Non-pigmented ciliary epithelial cell (primary cell): ENCODE data around the gene KRT73.

Experiments
- DNase-seq: peaks from one replicate; pipeline ENCODE4 v3.0.0-alpha.2; 2010; ENCODE audit warnings: low read depth

KRT73 gene

GRCh38 chr12:52645982-52646381, 27.6 kb upstream of the KRT73 start:
- DNase-seq = no peak

DNA sequence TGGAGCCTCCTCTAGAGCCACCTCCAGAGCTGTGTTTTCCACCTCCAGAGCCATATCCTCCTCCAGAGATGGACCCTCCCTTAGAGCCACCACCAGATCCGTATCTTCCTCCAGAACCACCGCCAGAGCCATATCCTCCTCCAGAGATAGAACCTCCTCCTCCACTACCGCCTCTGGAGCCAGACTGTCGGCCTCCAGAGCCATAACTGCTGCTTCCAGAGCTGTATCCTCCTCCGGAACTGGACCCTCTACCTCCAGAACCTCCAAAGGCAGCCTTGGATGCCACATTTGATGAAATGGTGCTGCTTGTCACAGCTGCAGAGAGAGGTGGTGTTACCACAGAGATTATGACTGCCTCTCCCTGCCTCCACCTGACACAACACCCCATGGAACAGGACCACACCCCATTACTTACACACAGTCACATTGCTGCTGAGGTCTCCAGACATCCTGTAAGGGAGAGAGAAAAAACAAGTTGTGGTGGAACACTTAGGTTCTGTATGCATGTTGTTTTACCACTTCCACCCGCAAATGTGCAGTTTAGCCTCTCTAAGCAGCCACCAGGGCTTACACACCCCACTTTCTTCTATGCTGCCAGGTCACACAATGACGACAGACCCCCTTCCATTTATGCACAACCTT, 26.9 kb upstream of the KRT73 start:
- DNase-seq = no peak

- no peak for DNase-seq
Observed at GRCh38 chr12:52644078-52644415, 25.7 kb upstream of the KRT73 start.

DNA sequence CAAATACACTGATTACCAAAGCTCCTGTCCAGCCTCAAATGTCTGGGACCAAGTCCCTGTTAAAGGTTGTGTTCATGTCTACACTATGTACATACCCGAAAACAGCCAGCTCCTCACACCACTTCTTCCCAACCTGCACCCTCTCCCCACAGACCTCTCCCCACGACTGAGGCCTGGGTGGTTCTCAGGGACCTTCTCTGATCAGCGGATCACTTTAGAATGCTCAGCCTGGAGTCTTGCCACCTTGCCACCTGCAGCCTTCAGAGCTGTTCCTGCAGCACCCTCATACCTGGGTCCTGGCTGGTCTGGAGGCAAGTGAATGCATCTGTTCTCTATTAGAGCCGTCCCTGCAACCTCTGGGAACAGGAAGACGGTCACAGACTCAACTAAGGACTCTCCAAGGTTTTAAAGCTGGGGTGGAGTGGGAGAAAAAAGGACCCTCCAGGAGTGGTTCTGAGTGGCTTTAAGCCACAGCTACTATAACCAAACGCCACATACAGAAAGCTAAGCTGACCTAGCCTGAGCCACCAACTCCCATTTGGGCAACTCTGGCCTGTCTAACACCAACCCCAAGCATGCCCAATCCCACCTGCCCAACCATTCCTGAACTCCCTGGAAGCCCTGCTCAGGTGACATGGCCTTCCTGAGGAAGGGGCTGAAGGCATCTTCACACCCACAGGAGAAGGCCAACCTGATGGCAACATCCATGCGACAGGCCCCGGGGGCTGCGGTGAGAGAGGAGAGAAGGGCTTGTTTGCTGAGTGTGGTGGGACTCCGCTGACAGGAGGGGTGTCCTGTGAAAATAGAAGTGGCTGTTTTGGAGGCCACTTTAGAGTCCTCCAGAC, 25.1 kb upstream of the KRT73 start:
- DNase-seq = no peak

- DNase-seq = no peak
Observed at GRCh38 chr12:52641468-52641867, 23.1 kb upstream of the KRT73 start.

- DNase-seq = no peak
Observed at GRCh38 chr12:52637299-52637698, 18.9 kb upstream of the KRT73 start.

DNA sequence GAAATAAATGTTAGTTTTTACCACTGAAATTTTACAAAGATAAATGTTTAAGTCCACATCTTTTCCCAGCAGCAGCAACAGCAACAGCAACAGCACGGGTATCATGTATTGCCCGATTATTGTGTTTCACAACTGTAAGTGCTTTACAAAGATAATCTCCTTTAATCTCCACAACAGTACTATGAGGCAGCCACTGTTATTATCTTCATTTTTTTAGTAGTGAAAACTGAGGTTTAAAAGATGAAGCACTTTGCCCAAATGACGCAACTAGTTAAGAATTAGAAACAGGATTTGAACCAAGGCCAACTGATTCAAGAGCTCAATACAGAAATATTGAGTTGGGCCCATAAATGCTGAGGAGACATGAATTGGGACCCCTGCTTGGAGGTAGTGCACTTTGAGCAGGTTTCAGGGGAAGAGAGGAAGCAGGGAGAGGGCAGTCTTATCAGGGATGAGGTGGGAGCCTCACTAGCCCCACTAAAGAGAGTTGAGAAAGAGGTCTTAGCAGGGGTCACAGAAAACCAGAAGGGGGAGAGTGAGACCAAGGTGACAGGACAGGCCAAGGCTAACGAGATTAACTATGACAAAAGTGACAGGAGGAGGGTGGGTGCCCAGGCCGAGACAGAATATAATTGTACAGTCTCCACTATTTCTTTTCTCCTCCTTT, 18.4 kb upstream of the KRT73 start:
- DNase-seq = no peak

DNA sequence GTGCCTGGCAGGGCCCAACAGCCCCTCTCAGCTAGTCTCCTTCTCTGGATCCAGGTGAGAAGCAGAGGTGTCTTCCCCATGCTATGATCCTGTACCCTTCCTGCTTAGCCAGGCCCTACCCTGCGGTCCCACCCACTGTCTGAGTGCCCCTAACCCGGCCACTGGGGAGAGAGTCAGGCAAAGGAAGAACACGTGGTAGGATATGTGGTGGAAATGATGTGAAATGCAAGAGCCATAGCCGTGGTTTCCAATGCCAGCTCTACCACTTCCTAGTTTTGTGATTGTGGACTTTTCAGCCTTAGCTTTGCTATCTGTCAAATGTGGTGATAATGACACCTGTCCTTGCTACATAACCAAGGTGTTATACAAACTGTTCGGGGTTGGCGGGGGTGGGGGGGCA, 17.8 kb upstream of the KRT73 start:
- no peak for DNase-seq

GRCh38 chr12:52634266-52635056, 16.1 kb upstream of the KRT73 start:
- DNase-seq = no peak

GRCh38 chr12:52633383-52633782, 15.0 kb upstream of the KRT73 start:
- no peak for DNase-seq

DNA sequence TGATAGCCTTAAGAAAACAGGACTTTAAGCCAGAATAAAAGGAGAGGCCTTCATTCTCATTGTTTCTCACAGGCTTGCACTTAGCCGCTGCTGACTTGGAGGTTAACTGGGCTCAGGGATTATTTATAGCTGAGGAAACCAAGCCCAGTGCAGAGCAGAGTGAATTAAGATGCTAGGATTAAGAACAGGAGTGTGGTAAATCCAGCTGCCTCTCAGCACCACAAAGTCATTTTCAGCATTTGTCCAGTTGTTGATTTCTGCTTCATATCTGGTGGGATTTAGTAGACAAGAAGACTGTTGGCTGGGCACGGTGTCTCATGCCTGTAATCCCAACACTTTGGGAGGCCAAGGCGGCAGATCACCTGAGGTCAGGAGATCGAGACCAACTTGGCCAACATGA, 14.3 kb upstream of the KRT73 start:
- DNase-seq = no peak

- DNase-seq = no peak
Observed at GRCh38 chr12:52631676-52632459, 13.5 kb upstream of the KRT73 start.

DNA sequence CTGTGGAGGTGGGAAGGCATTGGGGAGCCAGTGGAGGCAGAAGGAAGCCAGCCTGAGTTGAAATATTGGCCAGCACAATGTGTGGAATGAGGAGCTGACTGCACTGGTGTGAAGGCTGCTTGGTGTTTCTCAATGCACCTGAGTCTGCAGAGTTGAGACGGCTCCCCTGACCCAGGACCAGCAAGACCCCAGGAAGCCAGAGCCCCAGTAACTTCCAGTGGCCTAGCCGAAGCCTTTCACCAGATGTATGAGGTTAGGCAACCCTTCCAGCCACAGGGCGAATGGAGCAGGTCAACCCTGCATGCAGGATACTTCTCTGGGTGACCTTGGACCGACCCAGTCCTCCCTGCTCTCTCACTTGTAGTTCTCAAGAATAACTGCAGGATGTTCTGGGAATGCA, 12.9 kb upstream of the KRT73 start:
- DNase-seq = no peak

GRCh38 chr12:52630599-52631200, 12.3 kb upstream of the KRT73 start:
- no peak for DNase-seq

- no peak for DNase-seq
Observed at GRCh38 chr12:52630008-52630500, 11.7 kb upstream of the KRT73 start.

GRCh38 chr12:52629281-52630007, 11.1 kb upstream of the KRT73 start:
- DNase-seq = no peak

GRCh38 chr12:52628841-52629240, 10.5 kb upstream of the KRT73 start:
- DNase-seq = no peak

DNA sequence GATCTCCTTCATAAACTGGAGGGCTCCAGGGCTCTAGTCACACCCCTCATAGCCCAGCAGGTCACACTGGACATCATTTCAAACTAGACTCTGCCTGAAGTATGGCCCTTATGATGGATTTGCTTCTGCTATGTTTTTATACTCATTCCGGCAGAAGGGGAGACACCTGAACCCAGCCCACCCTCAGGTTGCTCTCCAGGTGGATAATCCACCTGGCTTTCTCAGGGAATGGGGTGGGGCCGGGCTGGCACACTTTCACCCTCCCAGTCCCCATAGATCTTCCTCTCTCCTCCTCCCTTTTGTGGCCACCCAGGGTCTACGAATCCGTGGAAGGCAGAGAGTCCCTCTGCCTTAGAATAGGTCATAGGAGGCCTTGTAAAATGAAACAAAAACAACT, 9.8 kb upstream of the KRT73 start:
- no peak for DNase-seq

DNA sequence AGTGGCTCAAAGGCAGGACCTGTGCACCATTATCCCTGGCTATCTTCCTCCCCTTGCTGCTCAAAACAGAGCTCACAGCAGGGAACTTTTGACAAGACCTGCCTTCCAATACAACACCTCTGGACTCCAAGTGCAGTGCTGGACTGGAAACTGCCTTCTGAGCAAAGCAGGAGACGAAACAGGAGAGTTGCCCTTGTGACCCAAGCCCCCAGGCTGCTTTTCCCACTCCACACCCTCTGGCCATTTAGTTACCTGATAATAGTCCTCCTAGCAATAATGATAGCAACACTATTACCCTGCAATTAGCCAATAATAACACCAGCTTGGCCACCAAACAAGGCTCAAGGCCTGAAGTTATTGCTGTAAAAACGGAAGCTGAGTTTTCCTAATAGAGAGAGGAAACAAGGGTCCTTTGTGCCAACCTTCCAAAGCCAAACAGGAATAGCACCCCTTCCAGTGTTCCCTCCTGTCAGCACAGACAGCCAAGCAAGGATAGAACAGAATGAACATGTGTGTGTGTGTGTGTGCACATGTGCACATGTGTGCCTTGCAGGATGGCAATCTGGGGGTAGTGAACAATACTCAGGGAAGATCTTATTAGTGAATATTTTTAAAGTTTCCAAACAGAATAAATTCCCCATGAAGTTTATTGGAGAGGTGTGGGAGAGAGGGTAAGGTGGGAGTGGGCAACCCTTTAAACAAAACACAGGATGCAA, 9.2 kb upstream of the KRT73 start:
- no peak for DNase-seq

DNA sequence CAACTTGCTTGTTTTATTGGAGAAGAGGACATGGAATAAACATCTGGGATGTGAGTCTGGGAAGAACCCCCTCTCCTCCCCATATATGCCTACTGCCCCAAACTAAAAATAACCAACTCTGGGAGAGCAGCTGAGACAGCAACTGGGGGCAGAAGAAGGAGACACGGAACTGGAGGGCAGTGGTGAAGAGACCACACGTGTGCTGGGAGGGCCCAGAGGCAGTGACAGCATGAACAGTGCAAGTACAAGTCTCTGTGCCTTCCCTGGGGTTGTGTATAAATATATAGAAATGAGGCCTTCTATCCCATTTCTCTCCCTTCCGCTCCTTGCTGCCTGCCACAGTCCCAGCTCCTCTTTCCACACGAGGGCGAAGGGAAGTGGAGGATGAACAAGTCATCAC, 4.0 kb upstream of the KRT73 start:
- no peak for DNase-seq
